SK-N-SH (cell line): ENCODE measurements around the gene ZBTB7A. TPM values are rescaled to one million over a fixed set of nuclear protein-coding genes. Genes with fewer than 3 reads are reported as not detected.

Experiments used
- CTCF ChIA-PET: fragments of 300-600, 350-600 bp; formaldehyde crosslinking; extraction: SDS; loops from one replicate; lab custom pipeline; 2021; lab: Yijun Ruan, JAX
- POLR2A ChIA-PET: fragments of 350-600 bp; sonication (Branson Sonifier 250); formaldehyde crosslinking; extraction: SDS; loops from one replicate; lab custom pipeline; 2020; ENCODE audit warnings: antibody characterized with exemption, inconsistent platforms; lab: Yijun Ruan, JAX
- DNase-seq: peaks from one replicate; pipeline ENCODE4 v3.0.0; 2012
- H2AFZ ChIP-seq: fragments of 200-600 bp; sonication (generic); 2 replicates; pipeline ENCODE4 v1.8.1; 2016; ENCODE audit warnings: antibody characterized with exemption, mild to moderate bottlenecking, low read depth
- H3F3A ChIP-seq: fragments of 200-600 bp; sonication (generic); replicated peaks from 2 replicates; pipeline ENCODE3; 2016; ENCODE audit warnings: antibody characterized with exemption, mild to moderate bottlenecking; ENCODE audit not compliant: insufficient read depth
- H3K27ac ChIP-seq, 2 experiments: fragments of 200-500 bp in 1 of 2; fragments of 200-600 bp in 1 of 2; sonication (Bioruptor generic) in 1 of 2; sonication (generic), shearing (Covaris generic) in 1 of 2; 2 replicates each; pipeline versions ENCODE4 v1.5.1 to v1.6.1; 2014 to 2016; ENCODE audit warnings: low read depth in 2 of 2, inconsistent platforms in 1 of 2, low read length in 1 of 2, mild to moderate bottlenecking in 1 of 2, mixed read lengths in 1 of 2
- H3K27me3 ChIP-seq: fragments of 200-600 bp; sonication (generic), shearing (Covaris generic); 2 replicates; pipeline ENCODE4 v1.6.1; 2016; ENCODE audit warnings: mixed run types; ENCODE audit not compliant: insufficient read depth
- H3K36me3 ChIP-seq, 2 experiments: fragments of 200-500 bp in 1 of 2; fragments of 200-600 bp in 1 of 2; sonication (Bioruptor generic) in 1 of 2; sonication (generic) in 1 of 2; replicated peaks in 1 of 2; 2 replicates each; pipeline versions ENCODE3 to v1.5.1; 2014 to 2016; ENCODE audit warnings: low read length in 1 of 2, mild to moderate bottlenecking in 1 of 2; ENCODE audit not compliant: insufficient read depth in 2 of 2, control insufficient read depth in 1 of 2
- H3K4me1 ChIP-seq, 2 experiments: fragments of 200-500 bp in 1 of 2; fragments of 200-600 bp in 1 of 2; sonication (Bioruptor generic) in 1 of 2; sonication (generic), shearing (Covaris generic) in 1 of 2; 2 replicates each; pipeline versions ENCODE4 v1.5.1 to v1.6.1; 2014 to 2016; ENCODE audit warnings: low read depth in 1 of 2, low read length in 1 of 2, mixed run types in 1 of 2; ENCODE audit not compliant: insufficient read depth in 2 of 2, control insufficient read depth in 1 of 2
- H3K4me2 ChIP-seq: fragments of 200-600 bp; sonication (generic), shearing (Covaris generic); 2 replicates; pipeline ENCODE4 v1.6.1; 2017; ENCODE audit warnings: mixed run types
- H3K4me3 ChIP-seq, 2 experiments: fragments of 200-500 bp in 1 of 2; fragments of 200-600 bp in 1 of 2; sonication (Bioruptor generic) in 1 of 2; sonication (generic), shearing (Covaris generic) in 1 of 2; 2 replicates each; pipeline versions ENCODE4 v1.5.1 to v1.8.1; 2014 to 2016; ENCODE audit warnings: low read depth in 2 of 2, inconsistent platforms in 1 of 2, low read length in 1 of 2, mild to moderate bottlenecking in 1 of 2, mixed read lengths in 1 of 2, moderate library complexity in 1 of 2
- H3K79me2 ChIP-seq: fragments of 200-600 bp; sonication (generic); 2 replicates; pipeline ENCODE4 v1.8.1; 2017; ENCODE audit warnings: mild to moderate bottlenecking; ENCODE audit not compliant: insufficient read depth
- H3K9ac ChIP-seq: fragments of 200-600 bp; sonication (generic); 2 replicates; pipeline ENCODE4 v1.6.1; 2017; ENCODE audit warnings: mixed run types
- H3K9me2 ChIP-seq: fragments of 200-600 bp; sonication (generic); 2 replicates; pipeline ENCODE4 v1.6.1; 2017; ENCODE audit warnings: mixed run types
- H3K9me3 ChIP-seq: fragments of 200-600 bp; sonication (generic); 2 replicates; pipeline ENCODE4 v1.6.1; 2017; ENCODE audit warnings: mixed run types, mild to moderate bottlenecking, moderate library complexity
- H4K20me1 ChIP-seq: fragments of 200-600 bp; sonication (generic); 2 replicates; pipeline ENCODE4 v1.6.1; 2017; ENCODE audit warnings: mild to moderate bottlenecking, mixed run types; ENCODE audit not compliant: insufficient read depth
- CHD2 ChIP-seq: fragments of 150-350 bp; IDR thresholded peaks from 2 replicates; pipeline ENCODE4 v1.6.1; 2018; ENCODE audit warnings: low read length; ENCODE audit not compliant: partially characterized antibody
- GABPA ChIP-seq: IDR thresholded peaks from 2 replicates; pipeline ENCODE4 v1.4.0; 2012; ENCODE audit warnings: low read depth, mild to moderate bottlenecking
- NFIC ChIP-seq: IDR thresholded peaks from 2 replicates; pipeline ENCODE4 v1.4.0; 2012; ENCODE audit warnings: borderline replicate concordance
- NRF1 ChIP-seq: IDR thresholded peaks from 2 replicates; pipeline ENCODE4 v1.6.1; 2012; ENCODE audit warnings: low read depth, mild to moderate bottlenecking, low read length
- TAF1 ChIP-seq: IDR thresholded peaks from 2 replicates; pipeline ENCODE4 v1.6.1; 2012; ENCODE audit warnings: low read depth, mild to moderate bottlenecking, low read length, moderate library complexity, borderline replicate concordance
- TCF12 ChIP-seq: IDR thresholded peaks from 2 replicates; pipeline ENCODE4 v1.4.0; 2012
- YY1 ChIP-seq: IDR thresholded peaks from 2 replicates; pipeline ENCODE4 v1.4.0; 2012; ENCODE audit warnings: low read depth, mild to moderate bottlenecking
- WGBS: methylation state at CpG from one replicate; pipeline ENCODE4 v1.1.6; 2017; ENCODE audit warnings: low lambda C conversion rate; 5-methylcytosine and 5-hydroxymethylcytosine counted together
- polyA plus RNA-seq, 3 experiments: library from polyadenylated mRNA; depleted of rRNA; stranded (reverse); fragments of >200 nt; gene quantifications; 2 replicates each; pipeline ENCODE4 v1.2.3, GENCODE V29; 2012
- TF ChIP-seq, protein P1 (sequence below): fragments of 150-350 bp; IDR thresholded peaks from 2 replicates; pipeline ENCODE4 v1.6.1; 2017; ENCODE audit warnings: antibody characterized with exemption, low read length, low read depth, borderline replicate concordance
- TF ChIP-seq, protein P2 (sequence below): IDR thresholded peaks from 2 replicates; pipeline ENCODE4 v1.4.0; 2012; ENCODE audit warnings: low read depth, borderline replicate concordance
- TF ChIP-seq, protein P3 (sequence below): IDR thresholded peaks from 2 replicates; pipeline ENCODE4; 2012
- TF ChIP-seq, protein P4 (sequence below): IDR thresholded peaks from 2 replicates; pipeline ENCODE4 v1.4.0; 2012; ENCODE audit warnings: low read depth
- TF ChIP-seq, protein P5 (sequence below): fragments of 200-600 bp; sonication (generic); IDR thresholded peaks from 2 replicates; pipeline ENCODE4 v1.6.1; 2017; ENCODE audit warnings: antibody characterized with exemption, mild to moderate bottlenecking, moderate library complexity
- TF ChIP-seq, protein P6 (sequence below): fragments of 150-350 bp; IDR thresholded peaks from 2 replicates; pipeline ENCODE4 v1.6.1; 2016; ENCODE audit warnings: mild to moderate bottlenecking, low read depth, low read length

Gene ZBTB7A
- polyA plus RNA-seq, 1 of the 3 experiments (the other 2 are of a cell fraction): 7.4 TPM

DNA sequence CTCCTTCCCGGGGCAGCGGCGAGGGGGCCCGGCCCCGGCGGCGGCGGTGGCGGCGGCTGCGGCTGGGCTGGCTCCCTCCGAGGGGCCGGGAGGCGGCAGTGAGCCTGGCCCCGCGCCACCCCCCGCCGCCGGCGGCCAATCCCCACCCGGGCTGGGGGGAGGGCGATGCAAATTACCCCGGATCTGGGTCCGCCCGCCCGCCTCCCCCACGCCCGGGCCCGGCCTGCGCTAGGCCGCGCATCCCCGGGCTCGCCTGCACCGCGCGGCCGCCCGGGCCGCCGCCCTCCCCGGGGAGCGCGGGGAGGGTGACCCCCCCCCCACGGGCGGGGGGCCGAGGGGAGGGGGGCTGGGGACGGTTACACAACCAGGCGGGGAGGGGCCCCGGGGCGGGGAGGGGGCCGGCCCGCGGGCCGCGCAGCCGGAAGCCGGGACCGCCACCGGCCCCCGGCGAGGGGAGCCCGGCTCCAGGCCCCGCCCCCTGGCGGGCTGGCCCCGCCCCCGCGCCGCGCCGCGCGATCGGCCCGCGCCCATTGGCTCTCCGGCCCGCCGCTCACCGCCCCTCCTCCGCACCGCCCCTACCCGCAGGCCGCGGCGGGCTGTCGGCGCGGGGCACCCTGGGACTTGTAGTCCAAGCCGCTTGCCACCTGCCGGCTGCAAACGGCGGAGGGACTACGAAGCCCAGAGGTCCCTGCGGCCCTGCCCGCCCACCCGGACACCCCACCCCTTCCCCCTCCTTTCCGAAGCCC, 1.1 kb downstream of the ZBTB7A start:
- Histone ChIP-seq H3K79me2 (peaks cover 48% of the 10 kb centered on the region), H3K9ac (no peak overlapping the region)
- POLR2A ChIA-PET: interaction anchor here (0.6 to 1.2 kb wide), 4 partner anchors 58 to 590 kb away, joined by 3 to 4 read pairs (median 4); partner anchors contain the start of genes EEF2 and PIAS4

More for the DNA sequence above, 1.1 kb downstream of the ZBTB7A start:
- Histone ChIP-seq H3K27me3 (no peaks in the 10 kb centered on the region), H3K9me2 (no peaks in the 10 kb centered on the region), H3K4me3 (peak overlapping the region in 1 of 2 experiments; percentile 80; a peak in 2 of 4 replicates), H3K9me3 (no peaks in the 10 kb centered on the region), H3K36me3 (peaks cover 3 to 13% of the 10 kb centered on the region in 2 experiments), H3K4me2 (no peak overlapping the region), H3F3A (peaks cover 4% of the 10 kb centered on the region), H3K4me1 (peaks cover 0 to 16% of the 10 kb centered on the region in 2 experiments; a peak in 1 of 4 replicates), H4K20me1 (peaks cover 44% of the 10 kb centered on the region), H2AFZ (no peak overlapping the region), H3K27ac (peak overlapping the region in 1 of 2 experiments; percentile 85; a peak in 2 of 4 replicates)
- TF ChIP-seq GABPA (0 out of 2 replicates have a peak, but pooled peaks have one; percentile 20), YY1 (no peak), CHD2 (no peak), TAF1 (peak; percentile 32; the same call in 1 of the 2 replicates), NFIC (no peak), NRF1 (no peak), TCF12 (0 out of 2 replicates have a peak, but pooled peaks have one; percentile 6)
- TF ChIP-seq, protein P1, sequence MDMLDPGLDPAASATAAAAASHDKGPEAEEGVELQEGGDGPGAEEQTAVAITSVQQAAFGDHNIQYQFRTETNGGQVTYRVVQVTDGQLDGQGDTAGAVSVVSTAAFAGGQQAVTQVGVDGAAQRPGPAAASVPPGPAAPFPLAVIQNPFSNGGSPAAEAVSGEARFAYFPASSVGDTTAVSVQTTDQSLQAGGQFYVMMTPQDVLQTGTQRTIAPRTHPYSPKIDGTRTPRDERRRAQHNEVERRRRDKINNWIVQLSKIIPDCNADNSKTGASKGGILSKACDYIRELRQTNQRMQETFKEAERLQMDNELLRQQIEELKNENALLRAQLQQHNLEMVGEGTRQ: no peak
- TF ChIP-seq, protein P2, sequence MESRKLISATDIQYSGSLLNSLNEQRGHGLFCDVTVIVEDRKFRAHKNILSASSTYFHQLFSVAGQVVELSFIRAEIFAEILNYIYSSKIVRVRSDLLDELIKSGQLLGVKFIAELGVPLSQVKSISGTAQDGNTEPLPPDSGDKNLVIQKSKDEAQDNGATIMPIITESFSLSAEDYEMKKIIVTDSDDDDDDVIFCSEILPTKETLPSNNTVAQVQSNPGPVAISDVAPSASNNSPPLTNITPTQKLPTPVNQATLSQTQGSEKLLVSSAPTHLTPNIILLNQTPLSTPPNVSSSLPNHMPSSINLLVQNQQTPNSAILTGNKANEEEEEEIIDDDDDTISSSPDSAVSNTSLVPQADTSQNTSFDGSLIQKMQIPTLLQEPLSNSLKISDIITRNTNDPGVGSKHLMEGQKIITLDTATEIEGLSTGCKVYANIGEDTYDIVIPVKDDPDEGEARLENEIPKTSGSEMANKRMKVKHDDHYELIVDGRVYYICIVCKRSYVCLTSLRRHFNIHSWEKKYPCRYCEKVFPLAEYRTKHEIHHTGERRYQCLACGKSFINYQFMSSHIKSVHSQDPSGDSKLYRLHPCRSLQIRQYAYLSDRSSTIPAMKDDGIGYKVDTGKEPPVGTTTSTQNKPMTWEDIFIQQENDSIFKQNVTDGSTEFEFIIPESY: no peak
- TF ChIP-seq, protein P3, sequence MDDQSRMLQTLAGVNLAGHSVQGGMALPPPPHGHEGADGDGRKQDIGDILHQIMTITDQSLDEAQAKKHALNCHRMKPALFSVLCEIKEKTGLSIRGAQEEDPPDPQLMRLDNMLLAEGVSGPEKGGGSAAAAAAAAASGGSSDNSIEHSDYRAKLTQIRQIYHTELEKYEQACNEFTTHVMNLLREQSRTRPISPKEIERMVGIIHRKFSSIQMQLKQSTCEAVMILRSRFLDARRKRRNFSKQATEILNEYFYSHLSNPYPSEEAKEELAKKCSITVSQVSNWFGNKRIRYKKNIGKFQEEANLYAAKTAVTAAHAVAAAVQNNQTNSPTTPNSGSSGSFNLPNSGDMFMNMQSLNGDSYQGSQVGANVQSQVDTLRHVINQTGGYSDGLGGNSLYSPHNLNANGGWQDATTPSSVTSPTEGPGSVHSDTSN: peak; percentile 97
- TF ChIP-seq, protein P4, sequence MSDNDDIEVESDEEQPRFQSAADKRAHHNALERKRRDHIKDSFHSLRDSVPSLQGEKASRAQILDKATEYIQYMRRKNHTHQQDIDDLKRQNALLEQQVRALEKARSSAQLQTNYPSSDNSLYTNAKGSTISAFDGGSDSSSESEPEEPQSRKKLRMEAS: no peak
- TF ChIP-seq, protein P5, sequence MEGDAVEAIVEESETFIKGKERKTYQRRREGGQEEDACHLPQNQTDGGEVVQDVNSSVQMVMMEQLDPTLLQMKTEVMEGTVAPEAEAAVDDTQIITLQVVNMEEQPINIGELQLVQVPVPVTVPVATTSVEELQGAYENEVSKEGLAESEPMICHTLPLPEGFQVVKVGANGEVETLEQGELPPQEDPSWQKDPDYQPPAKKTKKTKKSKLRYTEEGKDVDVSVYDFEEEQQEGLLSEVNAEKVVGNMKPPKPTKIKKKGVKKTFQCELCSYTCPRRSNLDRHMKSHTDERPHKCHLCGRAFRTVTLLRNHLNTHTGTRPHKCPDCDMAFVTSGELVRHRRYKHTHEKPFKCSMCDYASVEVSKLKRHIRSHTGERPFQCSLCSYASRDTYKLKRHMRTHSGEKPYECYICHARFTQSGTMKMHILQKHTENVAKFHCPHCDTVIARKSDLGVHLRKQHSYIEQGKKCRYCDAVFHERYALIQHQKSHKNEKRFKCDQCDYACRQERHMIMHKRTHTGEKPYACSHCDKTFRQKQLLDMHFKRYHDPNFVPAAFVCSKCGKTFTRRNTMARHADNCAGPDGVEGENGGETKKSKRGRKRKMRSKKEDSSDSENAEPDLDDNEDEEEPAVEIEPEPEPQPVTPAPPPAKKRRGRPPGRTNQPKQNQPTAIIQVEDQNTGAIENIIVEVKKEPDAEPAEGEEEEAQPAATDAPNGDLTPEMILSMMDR: no peak
- TF ChIP-seq, protein P6, sequence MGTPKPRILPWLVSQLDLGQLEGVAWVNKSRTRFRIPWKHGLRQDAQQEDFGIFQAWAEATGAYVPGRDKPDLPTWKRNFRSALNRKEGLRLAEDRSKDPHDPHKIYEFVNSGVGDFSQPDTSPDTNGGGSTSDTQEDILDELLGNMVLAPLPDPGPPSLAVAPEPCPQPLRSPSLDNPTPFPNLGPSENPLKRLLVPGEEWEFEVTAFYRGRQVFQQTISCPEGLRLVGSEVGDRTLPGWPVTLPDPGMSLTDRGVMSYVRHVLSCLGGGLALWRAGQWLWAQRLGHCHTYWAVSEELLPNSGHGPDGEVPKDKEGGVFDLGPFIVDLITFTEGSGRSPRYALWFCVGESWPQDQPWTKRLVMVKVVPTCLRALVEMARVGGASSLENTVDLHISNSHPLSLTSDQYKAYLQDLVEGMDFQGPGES: peak; percentile 39
- CTCF ChIA-PET: interaction anchor here (0.8 to 1.0 kb wide), 2 partner anchors 74 to 80 kb away, joined by 3 read pairs; partner anchors contain the start of gene EEF2
- DNase-seq: peak; percentile 99
- 0% methylated on average over 2 of the region's 98 CpGs for WGBS
